GM12873 (cell line): ENCODE measurements around the gene TMEM236.

ENCODE experiments used
- CTCF ChIP-seq: IDR thresholded peaks from 2 replicates; pipeline ENCODE4 v1.5.1; 2012; ENCODE audit warnings: low read depth, mild to moderate bottlenecking, moderate library complexity, low read length, control low read depth; ENCODE audit not compliant: insufficient read depth; ENCODE audit errors: missing control alignments

Gene TMEM236

GRCh38 chr10:17802350-17802749 is 50.3 kb downstream of the TMEM236 start:
- no peak for TF ChIP-seq CTCF

- TF ChIP-seq CTCF: no peak
Measured at GRCh38 chr10:17802976-17803375, 51.0 kb downstream of the TMEM236 start.

- no peak for TF ChIP-seq CTCF
Measured at GRCh38 chr10:17805330-17805729, 53.3 kb downstream of the TMEM236 start.

- TF ChIP-seq CTCF: no peak
Measured at GRCh38 chr10:17805921-17806577, 54.0 kb downstream of the TMEM236 start.

- no peak for TF ChIP-seq CTCF
Measured at GRCh38 chr10:17808971-17809841, 57.2 kb downstream of the TMEM236 start, which contains the start of gene MRC1. TSS of gene MRC1 (plus strand) at chr10:17809348. CDS start at chr10:17809466, 118 bp downstream.

- TF ChIP-seq CTCF: no peak
Measured at GRCh38 chr10:17811146-17811865, 59.3 kb downstream of the TMEM236 start.

- TF ChIP-seq CTCF: no peak
Measured at GRCh38 chr10:17814973-17815372, 63.0 kb downstream of the TMEM236 start.
